ENCODE data around the gene CABLES2.

CABLES2 gene

DNA sequence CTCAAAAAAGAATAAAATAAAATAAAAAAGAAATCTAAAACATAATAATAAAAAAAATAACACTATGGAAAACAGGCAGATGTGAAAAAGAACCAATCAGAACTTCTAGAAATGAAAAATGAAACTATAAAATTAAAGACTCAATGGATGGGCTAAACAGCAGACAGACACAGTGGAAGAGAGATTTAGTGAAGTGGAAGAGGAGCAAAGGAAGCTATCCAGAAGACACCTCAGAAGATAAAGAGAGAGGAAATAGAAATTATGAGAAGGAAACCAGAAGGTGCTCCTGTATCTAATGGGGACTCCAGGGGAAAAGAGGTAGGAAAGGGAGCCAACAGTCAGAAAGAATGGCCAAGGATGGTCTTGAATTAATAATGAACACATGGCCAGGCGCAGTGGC is 58.5 kb downstream of the CABLES2 start:
- Histone ChIP-seq H3K4me1 (ENCODE audit: low read depth, poor library complexity, severe bottlenecking) (no peaks in the 10 kb centered on the region), H3K79me2 (ENCODE audit: insufficient read depth, low read depth) (no peaks in the 10 kb centered on the region), H3K36me3 (ENCODE audit: insufficient read depth) (no peaks in the 10 kb centered on the region), H3K4me3 (IDR thresholded peaks at IDR 0.05; ENCODE audit: insufficient read depth, low read depth, low read length) (no peak overlapping the region), H3K4me2 (no peak overlapping the region), H3K27me3 (ENCODE audit: insufficient read depth, low read depth) (no peaks in the 10 kb centered on the region), H4K20me1 (ENCODE audit: insufficient read depth) (no peaks in the 10 kb centered on the region), H2AFZ (ENCODE audit: low read depth) (no peak overlapping the region), H3K27ac (no peak overlapping the region), H3K9ac (no peak overlapping the region)
- TF ChIP-seq, protein P1, sequence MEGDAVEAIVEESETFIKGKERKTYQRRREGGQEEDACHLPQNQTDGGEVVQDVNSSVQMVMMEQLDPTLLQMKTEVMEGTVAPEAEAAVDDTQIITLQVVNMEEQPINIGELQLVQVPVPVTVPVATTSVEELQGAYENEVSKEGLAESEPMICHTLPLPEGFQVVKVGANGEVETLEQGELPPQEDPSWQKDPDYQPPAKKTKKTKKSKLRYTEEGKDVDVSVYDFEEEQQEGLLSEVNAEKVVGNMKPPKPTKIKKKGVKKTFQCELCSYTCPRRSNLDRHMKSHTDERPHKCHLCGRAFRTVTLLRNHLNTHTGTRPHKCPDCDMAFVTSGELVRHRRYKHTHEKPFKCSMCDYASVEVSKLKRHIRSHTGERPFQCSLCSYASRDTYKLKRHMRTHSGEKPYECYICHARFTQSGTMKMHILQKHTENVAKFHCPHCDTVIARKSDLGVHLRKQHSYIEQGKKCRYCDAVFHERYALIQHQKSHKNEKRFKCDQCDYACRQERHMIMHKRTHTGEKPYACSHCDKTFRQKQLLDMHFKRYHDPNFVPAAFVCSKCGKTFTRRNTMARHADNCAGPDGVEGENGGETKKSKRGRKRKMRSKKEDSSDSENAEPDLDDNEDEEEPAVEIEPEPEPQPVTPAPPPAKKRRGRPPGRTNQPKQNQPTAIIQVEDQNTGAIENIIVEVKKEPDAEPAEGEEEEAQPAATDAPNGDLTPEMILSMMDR (conservative IDR thresholded peaks at IDR 0.05; ENCODE audit: low read depth, low read length) = no peak

DNA sequence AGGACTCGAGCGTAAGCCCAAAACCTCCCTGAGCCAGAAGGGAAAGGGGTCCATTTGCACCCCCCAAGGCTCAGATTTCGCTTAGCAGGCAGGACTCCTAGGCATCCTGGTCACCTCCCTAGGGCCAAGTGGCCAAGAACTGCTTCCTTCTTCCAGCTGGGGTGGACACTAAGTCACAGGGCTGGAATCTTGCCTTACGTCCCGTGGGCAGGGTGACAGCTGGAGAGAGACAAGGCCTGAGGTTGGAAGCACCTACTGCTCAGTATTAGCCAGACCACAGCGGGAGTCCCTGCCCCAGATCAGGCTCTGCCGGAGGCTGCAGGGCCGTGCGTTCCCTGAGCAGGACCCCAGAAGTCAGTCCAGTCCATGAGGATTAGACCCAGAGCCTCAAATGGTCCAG is 59.6 kb downstream of the CABLES2 start:
- H2AFZ ChIP-seq (ENCODE audit: low read depth) = no peak overlapping the region
- no peak overlapping the region for H3K4me3 ChIP-seq (IDR thresholded peaks at IDR 0.05; ENCODE audit: insufficient read depth, low read depth, low read length)
- no peak overlapping the region for H3K4me2 ChIP-seq
- no peaks in the 10 kb centered on the region for H3K36me3 ChIP-seq (ENCODE audit: insufficient read depth)
- no peaks in the 10 kb centered on the region for H3K79me2 ChIP-seq (ENCODE audit: insufficient read depth, low read depth)
- H4K20me1 ChIP-seq (ENCODE audit: insufficient read depth) = no peaks in the 10 kb centered on the region
- TF ChIP-seq, protein P1 (conservative IDR thresholded peaks at IDR 0.05; ENCODE audit: low read depth, low read length) = no peak
- no peaks in the 10 kb centered on the region for H3K27me3 ChIP-seq (ENCODE audit: insufficient read depth, low read depth)
- H3K4me1 ChIP-seq (ENCODE audit: low read depth, poor library complexity, severe bottlenecking) = no peaks in the 10 kb centered on the region
- H3K27ac ChIP-seq = no peak overlapping the region
- no peak overlapping the region for H3K9ac ChIP-seq

DNA sequence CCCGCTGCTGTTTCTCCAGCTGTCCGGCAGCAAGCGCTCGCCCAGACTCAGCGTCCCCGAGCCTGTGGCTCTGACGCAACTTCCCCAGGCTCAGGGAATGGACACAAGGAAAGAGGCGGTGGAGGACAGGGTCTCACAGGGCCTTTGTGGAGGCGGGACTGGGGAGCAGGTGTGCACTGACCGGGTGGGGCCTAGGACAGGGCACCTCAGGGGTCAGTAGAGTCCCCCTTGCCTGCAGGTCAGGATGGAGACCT is 60.0 kb downstream of the CABLES2 start:
- H3K9ac ChIP-seq = no peak overlapping the region
- H3K27me3 ChIP-seq (ENCODE audit: insufficient read depth, low read depth) = no peaks in the 10 kb centered on the region
- H2AFZ ChIP-seq (ENCODE audit: low read depth) = no peak overlapping the region
- no peak overlapping the region for H3K4me2 ChIP-seq
- no peaks in the 10 kb centered on the region for H3K36me3 ChIP-seq (ENCODE audit: insufficient read depth)
- no peak overlapping the region for H3K27ac ChIP-seq
- H3K4me3 ChIP-seq (IDR thresholded peaks at IDR 0.05; ENCODE audit: insufficient read depth, low read depth, low read length) = no peak overlapping the region
- TF ChIP-seq, protein P1 (conservative IDR thresholded peaks at IDR 0.05; ENCODE audit: low read depth, low read length) = no peak
- no peaks in the 10 kb centered on the region for H3K79me2 ChIP-seq (ENCODE audit: insufficient read depth, low read depth)
- no peaks in the 10 kb centered on the region for H3K4me1 ChIP-seq (ENCODE audit: low read depth, poor library complexity, severe bottlenecking)
- no peaks in the 10 kb centered on the region for H4K20me1 ChIP-seq (ENCODE audit: insufficient read depth)

DNA sequence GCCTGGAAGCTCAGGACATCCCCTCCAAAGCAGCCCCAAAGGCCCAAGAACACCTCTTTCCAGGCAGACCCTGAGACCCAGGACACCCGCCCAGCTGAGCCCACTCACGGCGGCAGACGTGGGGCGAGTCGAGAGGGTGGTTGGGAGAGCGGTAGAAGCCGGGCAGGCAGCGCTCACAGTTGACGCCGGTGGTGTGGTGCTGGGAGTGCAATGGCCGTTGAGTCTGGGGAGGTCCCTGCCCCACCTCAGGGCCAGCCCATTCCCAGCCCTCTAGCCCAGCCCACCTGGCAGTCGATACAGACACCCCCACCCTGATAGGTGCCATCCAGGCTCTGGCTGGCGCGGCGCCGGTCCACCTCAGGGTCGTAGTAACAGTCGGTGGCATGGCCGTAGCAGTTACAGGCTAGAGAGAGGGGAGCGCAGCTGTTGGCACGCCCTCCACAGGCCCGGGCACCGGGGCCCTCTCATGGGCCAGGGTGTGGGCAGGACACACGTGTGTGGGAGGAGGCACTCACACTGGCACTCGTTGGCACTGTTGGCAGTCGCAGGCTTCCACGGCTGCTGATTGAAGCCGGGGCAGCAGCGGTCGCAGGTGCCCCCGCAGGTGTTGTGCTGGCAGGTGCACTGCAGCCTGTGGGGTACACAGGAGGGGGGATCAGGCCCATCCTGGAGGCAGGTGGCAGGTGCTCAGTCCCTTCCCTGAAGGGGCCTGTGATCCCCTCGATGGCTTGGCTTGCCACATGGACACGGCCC is 60.5 kb downstream of the CABLES2 start:
- H3K36me3 ChIP-seq (ENCODE audit: insufficient read depth) = no peaks in the 10 kb centered on the region
- no peaks in the 10 kb centered on the region for H3K79me2 ChIP-seq (ENCODE audit: insufficient read depth, low read depth)
- H3K4me1 ChIP-seq (ENCODE audit: low read depth, poor library complexity, severe bottlenecking) = peaks cover 3% of the 10 kb centered on the region
- H3K9ac ChIP-seq = no peak overlapping the region
- H4K20me1 ChIP-seq (ENCODE audit: insufficient read depth) = no peaks in the 10 kb centered on the region
- no peaks in the 10 kb centered on the region for H3K27me3 ChIP-seq (ENCODE audit: insufficient read depth, low read depth)
- no peak overlapping the region for H3K4me2 ChIP-seq
- no peak overlapping the region for H2AFZ ChIP-seq (ENCODE audit: low read depth)
- TF ChIP-seq, protein P1 (conservative IDR thresholded peaks at IDR 0.05; ENCODE audit: low read depth, low read length) = no peak
- H3K27ac ChIP-seq = no peak overlapping the region
- no peak overlapping the region for H3K4me3 ChIP-seq (IDR thresholded peaks at IDR 0.05; ENCODE audit: insufficient read depth, low read depth, low read length)

All from KMS-11 (cell line).